K562 treated with DMSO at 1 percent for 48 hours (cell line): ENCODE measurements around the gene PET117. TPM values are rescaled to one million over a fixed set of nuclear protein-coding genes. Genes with fewer than 3 reads are reported as not detected.

Experiments
- total RNA-seq: library from RNA; unstranded; fragments of 300-600 nt; gene quantifications from 2 replicates; pipeline ENCODE4 v1.2.3, GENCODE V29; 2022; ENCODE audit warnings: low replicate concordance; ENCODE audit errors: extremely low read depth

The PET117 gene, protein sequence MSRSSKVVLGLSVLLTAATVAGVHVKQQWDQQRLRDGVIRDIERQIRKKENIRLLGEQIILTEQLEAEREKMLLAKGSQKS
- total RNA-seq: not detected in 2 replicates

DNA sequence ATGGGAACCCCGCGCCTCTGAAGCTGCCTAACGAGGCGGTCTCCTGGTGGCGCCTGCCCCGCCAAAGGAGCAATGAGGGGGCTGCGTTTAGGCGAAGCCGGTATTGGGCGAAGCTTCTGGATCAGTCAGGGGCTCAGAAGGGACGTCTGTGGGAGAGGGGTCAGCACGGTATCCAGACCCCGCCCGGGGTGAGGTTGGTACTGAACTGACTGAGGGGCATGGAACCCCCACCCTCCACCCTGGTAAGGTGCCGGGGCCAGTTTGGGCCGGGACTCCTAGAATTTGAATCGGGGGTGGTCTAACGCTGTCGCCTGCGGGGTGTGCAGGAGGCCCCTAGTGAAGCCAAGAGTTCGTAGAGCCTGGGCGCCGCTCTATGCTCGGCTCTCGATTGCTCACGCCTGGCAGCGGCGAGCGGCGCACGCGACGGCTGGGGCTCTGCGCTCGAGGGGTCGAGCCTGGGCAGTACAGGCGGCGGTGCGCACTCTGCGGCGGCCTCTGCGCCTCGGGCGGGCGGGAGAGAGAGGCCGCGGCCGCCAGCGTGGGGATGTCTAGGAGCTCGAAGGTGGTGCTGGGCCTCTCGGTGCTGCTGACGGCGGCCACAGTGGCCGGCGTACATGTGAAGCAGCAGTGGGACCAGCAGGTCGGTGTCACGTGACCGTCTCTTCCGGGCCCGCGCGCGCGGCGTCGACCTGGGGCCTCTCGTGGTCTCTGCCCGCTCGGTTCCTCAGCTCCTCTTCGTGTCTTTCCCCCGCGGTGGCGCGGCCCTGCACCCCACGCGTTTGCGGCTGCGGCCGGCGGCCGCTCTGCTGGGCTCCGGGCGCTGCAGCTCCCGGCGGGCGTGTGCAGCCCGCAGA, at the start of gene PET117, which contains the start of gene KAT14:
Gene PET117, plus strand, starts transcription at position 452 of the 854 bp plus-strand sequence. Its CDS starts 93 bp downstream, at position 545.
Gene KAT14, plus strand, starts transcription at position 452 of the 854 bp plus-strand sequence. CDS start 4,798 bp downstream, outside the sequence.

Other genes with a start within 250 kb of the PET117 start
- gene SNX5, start 169.1 kb upstream of the PET117 start, total RNA-seq: not detected in 2 replicates
- gene MGME1, start 168.8 kb upstream of the PET117 start, total RNA-seq: not detected in 2 replicates
- not detected in 2 replicates for gene OVOL2, start 79.9 kb upstream of the PET117 start, total RNA-seq
- not detected in 2 replicates for gene KAT14, start within 50 bp of the PET117 start, total RNA-seq
- not detected in 2 replicates for gene ZNF133, start 150.7 kb downstream of the PET117 start, total RNA-seq